Upper lobe of right lung (tissue), 1 donor: ENCODE measurements around the gene ZRANB2. TPM values are rescaled to one million over a fixed set of nuclear protein-coding genes. Genes with fewer than 3 reads are reported as not detected.
A peak's percentile ranks its signal among the peaks of the same experiment; 100 is the strongest.

ENCODE experiments used
- ATAC-seq: fragments of 200-7000 bp; cut with Tn5 transposase; one replicate; pipeline ENCODE4 v1.9.1; 2020; ENCODE audit warnings: mild to moderate bottlenecking, moderate library complexity
- DNase-seq: peaks from one replicate; pipeline ENCODE4 v3.0.0-alpha.2; 2020
- H3K27ac ChIP-seq: fragments of 200-600 bp; one replicate; pipeline ENCODE4 v1.8.0; 2022
- H3K27me3 ChIP-seq: fragments of 200-600 bp; one replicate; pipeline ENCODE4 v1.8.0; 2022; ENCODE audit warnings: mild to moderate bottlenecking
- H3K36me3 ChIP-seq: fragments of 200-600 bp; one replicate; pipeline ENCODE4 v1.8.0; 2022
- H3K4me1 ChIP-seq: fragments of 200-600 bp; one replicate; pipeline ENCODE4 v1.8.0; 2022
- H3K4me3 ChIP-seq: fragments of 200-600 bp; one replicate; pipeline ENCODE4 v1.8.0; 2022; ENCODE audit warnings: mild to moderate bottlenecking
- H3K9me3 ChIP-seq: fragments of 200-600 bp; one replicate; pipeline ENCODE4 v1.8.0; 2022
- CTCF ChIP-seq: fragments of 200-600 bp; IDR thresholded peaks from one replicate; pipeline ENCODE4 v1.8.0; 2022; ENCODE audit warnings: antibody characterized with exemption
- intact Hi-C: fragments of 100-400 bp; cut with DNase I; formaldehyde crosslinking; loops from one replicate; pipeline ENCODE4 v1.11.0; 2022
- total RNA-seq: library from RNA; stranded (reverse); fragmentation: NEBNext Ultra II Directional; extraction: Animal tissue kit (Norgen Biotek cat#: 25700); gene quantifications from one replicate; pipeline ENCODE4 v1.2.1, GENCODE V29; 2021
- donor health status: DM: no; HTN: yes; CAD: no; lungs with severe emphysema.

Gene ZRANB2
- total RNA-seq, 1 donor from 2014 or later: 85.0 TPM

DNA sequence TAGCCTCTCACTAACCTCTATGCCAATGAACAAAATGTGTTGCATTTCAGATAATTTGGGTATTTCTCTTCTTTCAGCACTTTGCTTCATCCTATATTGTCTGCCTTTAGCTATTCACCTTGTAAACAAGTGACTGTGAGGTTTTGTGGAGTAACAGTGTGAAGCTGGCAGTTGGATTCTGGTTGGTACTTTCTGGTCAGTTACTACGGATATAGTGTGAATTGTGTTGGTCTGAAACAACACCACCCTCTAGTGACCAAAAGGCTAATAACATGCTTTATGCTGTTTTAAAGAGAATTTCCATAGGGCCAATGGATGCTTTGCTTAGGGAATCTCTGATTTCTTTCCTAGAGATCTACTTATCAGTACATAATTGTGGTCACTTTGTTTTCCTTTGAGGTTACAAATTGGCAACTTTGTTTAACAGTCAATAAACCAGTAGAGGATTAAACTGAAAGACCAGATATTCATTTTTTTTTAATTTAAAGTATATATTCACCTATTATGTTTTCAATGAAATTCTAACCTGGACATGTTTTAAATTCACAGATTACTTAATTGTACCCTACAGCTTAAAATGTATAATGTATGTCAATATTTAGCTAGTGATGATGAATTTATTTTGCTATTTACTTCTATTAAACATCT lies 30.8 kb downstream of the ZRANB2 start:
- Histone ChIP-seq H3K27ac (no peak overlapping the region), H3K27me3 (peaks cover 28% of the 10 kb centered on the region), H3K9me3 (no peaks in the 10 kb centered on the region), H3K36me3 (no peaks in the 10 kb centered on the region), H3K4me1 (peaks cover 17% of the 10 kb centered on the region), H3K4me3 (no peak overlapping the region)
- ATAC-seq (peak; percentile 80), DNase-seq (no peak)
- intact Hi-C loops: no loop called here
- TF ChIP-seq CTCF: peak; percentile 79

- DNase-seq (peak; percentile 88), ATAC-seq (peak; percentile 82)
- intact Hi-C loops: no loop called here
- Histone ChIP-seq H3K36me3 (no peaks in the 10 kb centered on the region), H3K9me3 (no peaks in the 10 kb centered on the region), H3K4me1 (peaks cover 17% of the 10 kb centered on the region), H3K27ac (no peak within 1 kb of the TSS), H3K27me3 (peaks cover 28% of the 10 kb centered on the region), H3K4me3 (peak within 1 kb of the TSS; percentile 52)
- TF ChIP-seq CTCF: no peak
Measured at GRCh38 chr1:71047635-71048607, 32.9 kb downstream of the ZRANB2 start, which contains the start of gene PTGER3. PTGER3 (minus strand) TSS chr1:71047816; CDS start chr1:71047577, 239 bp downstream.

GRCh38 chr1:71046891-71047634 lies 33.8 kb downstream of the ZRANB2 start:
- Histone ChIP-seq H3K27me3 (peaks cover 28% of the 10 kb centered on the region), H3K9me3 (no peaks in the 10 kb centered on the region), H3K27ac (no peak overlapping the region), H3K36me3 (no peaks in the 10 kb centered on the region), H3K4me1 (peaks cover 17% of the 10 kb centered on the region), H3K4me3 (peak overlapping the region; percentile 52)
- intact Hi-C loops: no loop called here
- no peak for TF ChIP-seq CTCF
- DNase-seq (peak; percentile 69), ATAC-seq (peak; percentile 60)

GRCh38 chr1:71045463-71046028 lies 35.3 kb downstream of the ZRANB2 start:
- DNase-seq (no peak), ATAC-seq (no peak)
- Histone ChIP-seq H3K4me3 (peak overlapping the region; percentile 14), H3K9me3 (no peaks in the 10 kb centered on the region), H3K27ac (no peak overlapping the region), H3K27me3 (peaks cover 28% of the 10 kb centered on the region), H3K4me1 (peaks cover 17% of the 10 kb centered on the region), H3K36me3 (no peaks in the 10 kb centered on the region)
- intact Hi-C loops: no loop called here
- no peak for TF ChIP-seq CTCF

GRCh38 chr1:71044833-71045232 lies 36.0 kb downstream of the ZRANB2 start:
- DNase-seq (no peak), ATAC-seq (no peak)
- Histone ChIP-seq H3K4me1 (peaks cover 17% of the 10 kb centered on the region), H3K9me3 (no peaks in the 10 kb centered on the region), H3K27ac (no peak overlapping the region), H3K27me3 (peaks cover 28% of the 10 kb centered on the region), H3K4me3 (no peak overlapping the region), H3K36me3 (no peaks in the 10 kb centered on the region)
- intact Hi-C loops: no loop called here
- TF ChIP-seq CTCF: no peak
